Measurements from ENCODE around the gene IFITM5.

IFITM5 gene

DNA sequence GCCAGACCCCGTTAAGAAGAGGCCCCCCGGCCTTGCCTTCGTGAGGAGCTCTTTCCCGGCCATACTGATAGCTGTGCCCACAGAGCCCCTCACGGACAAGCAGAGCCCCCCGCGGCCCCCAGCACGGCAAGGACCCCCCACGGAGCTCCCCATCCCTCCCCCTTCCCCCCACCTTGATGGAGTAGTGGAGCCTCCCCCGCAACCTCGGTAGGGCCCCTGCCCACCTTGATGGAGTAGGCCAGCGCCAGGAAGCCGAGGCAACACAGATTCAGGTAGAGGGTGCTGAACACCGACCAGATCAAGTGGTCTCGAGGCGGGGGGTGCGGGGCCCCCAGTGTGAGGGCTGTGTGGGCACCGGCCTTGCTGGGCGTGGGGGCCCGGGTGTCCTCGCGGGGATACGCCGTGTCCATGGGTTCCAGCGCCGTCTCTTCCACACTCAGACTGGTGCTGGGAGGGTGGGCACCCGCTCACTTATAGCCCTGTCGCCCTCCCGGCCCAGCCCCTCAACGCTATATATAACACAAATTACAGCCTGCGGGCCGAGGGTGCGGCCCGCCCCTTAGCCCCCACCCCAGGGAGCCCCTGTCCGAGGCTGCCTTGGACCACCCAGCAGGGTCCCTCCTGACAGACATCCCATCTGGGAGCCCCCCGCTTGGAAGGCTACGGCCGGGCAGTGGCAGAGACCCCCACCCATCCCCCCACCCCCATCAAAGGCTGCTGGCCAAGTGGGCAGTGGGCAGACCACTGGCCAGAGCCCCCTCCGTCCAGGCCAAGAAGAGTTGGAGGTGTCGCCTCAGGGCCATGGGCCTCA is at the start of gene IFITM5:
TSS of gene IFITM5 (minus strand) at position 446 of the 811 bp plus-strand sequence. CDS start at position 410, 36 bp downstream.
- TF ChIP-seq EZH2phosphoT487 (IDR thresholded peaks at IDR 0.05; ENCODE audit: low read depth): no peak
- TF ChIP-seq CTCF (IDR thresholded peaks at IDR 0.05; ENCODE audit: low read depth, low read length): no peak

GRCh38 chr11:346529-346928 is 47.2 kb upstream of the IFITM5 start:
- Histone ChIP-seq H3K27ac (ENCODE audit: low read length) (no peak overlapping the region), H3K4me1 (ENCODE audit: low read length) (peaks cover 28% of the 10 kb centered on the region), H3K36me3 (replicated peaks; ENCODE audit: low read depth, low read length) (no peaks in the 10 kb centered on the region), H3K9me3 (ENCODE audit: insufficient read depth, low read length) (no peaks in the 10 kb centered on the region), H3K79me2 (ENCODE audit: low read length) (no peaks in the 10 kb centered on the region), H3K4me3 (ENCODE audit: low read length) (no peak overlapping the region), H4K20me1 (ENCODE audit: insufficient read depth, low read length) (no peaks in the 10 kb centered on the region), H3K9ac (ENCODE audit: low read length) (no peak overlapping the region), H2AFZ (ENCODE audit: low read depth, low read length) (no peak overlapping the region), H3K27me3 (ENCODE audit: low read depth, low read length) (peaks cover 5% of the 10 kb centered on the region; the same call in 1 of the 2 replicates), H3K4me2 (ENCODE audit: low read length) (no peak overlapping the region)
- TF ChIP-seq CTCF (IDR thresholded peaks at IDR 0.05; ENCODE audit: low read depth, low read length) (no peak), EZH2phosphoT487 (IDR thresholded peaks at IDR 0.05; ENCODE audit: low read depth) (no peak)

More for the DNA sequence above, at the start of gene IFITM5:
- H3K4me1 ChIP-seq (ENCODE audit: low read length): peaks cover 17% of the 10 kb centered on the region
- H3K4me2 ChIP-seq (ENCODE audit: low read length): no peak within 1 kb of the TSS
- H2AFZ ChIP-seq (ENCODE audit: low read depth, low read length): no peak within 1 kb of the TSS
- H3K9me3 ChIP-seq (ENCODE audit: insufficient read depth, low read length): no peaks in the 10 kb centered on the region
- H3K4me3 ChIP-seq (ENCODE audit: low read length): no peak within 1 kb of the TSS
- H3K9ac ChIP-seq (ENCODE audit: low read length): no peak within 1 kb of the TSS
- H3K27me3 ChIP-seq (ENCODE audit: low read depth, low read length): peaks cover 5% of the 10 kb centered on the region; the same call in 1 of the 2 replicates
- H3K27ac ChIP-seq (ENCODE audit: low read length): no peak within 1 kb of the TSS
- H3K36me3 ChIP-seq (replicated peaks; ENCODE audit: low read depth, low read length): no peaks in the 10 kb centered on the region
- no peaks in the 10 kb centered on the region for H3K79me2 ChIP-seq (ENCODE audit: low read length)
- H4K20me1 ChIP-seq (ENCODE audit: insufficient read depth, low read length): no peaks in the 10 kb centered on the region

- peaks cover 11% of the 10 kb centered on the region; the same call in 1 of the 2 replicates for H3K27me3 ChIP-seq (ENCODE audit: low read depth, low read length)
- no peak overlapping the region for H3K27ac ChIP-seq (ENCODE audit: low read length)
- TF ChIP-seq CTCF (IDR thresholded peaks at IDR 0.05; ENCODE audit: low read depth, low read length): no peak
- TF ChIP-seq EZH2phosphoT487 (IDR thresholded peaks at IDR 0.05; ENCODE audit: low read depth): no peak
- H4K20me1 ChIP-seq (ENCODE audit: insufficient read depth, low read length): no peaks in the 10 kb centered on the region
- H3K9me3 ChIP-seq (ENCODE audit: insufficient read depth, low read length): no peaks in the 10 kb centered on the region
- no peak overlapping the region for H3K9ac ChIP-seq (ENCODE audit: low read length)
- no peak overlapping the region for H3K4me3 ChIP-seq (ENCODE audit: low read length)
- no peak overlapping the region for H3K4me2 ChIP-seq (ENCODE audit: low read length)
- H3K4me1 ChIP-seq (ENCODE audit: low read length): peaks cover 20% of the 10 kb centered on the region
- no peaks in the 10 kb centered on the region for H3K79me2 ChIP-seq (ENCODE audit: low read length)
- H2AFZ ChIP-seq (ENCODE audit: low read depth, low read length): no peak overlapping the region
- H3K36me3 ChIP-seq (replicated peaks; ENCODE audit: low read depth, low read length): no peaks in the 10 kb centered on the region
Observed at GRCh38 chr11:344836-345578, 45.7 kb upstream of the IFITM5 start.

DNA sequence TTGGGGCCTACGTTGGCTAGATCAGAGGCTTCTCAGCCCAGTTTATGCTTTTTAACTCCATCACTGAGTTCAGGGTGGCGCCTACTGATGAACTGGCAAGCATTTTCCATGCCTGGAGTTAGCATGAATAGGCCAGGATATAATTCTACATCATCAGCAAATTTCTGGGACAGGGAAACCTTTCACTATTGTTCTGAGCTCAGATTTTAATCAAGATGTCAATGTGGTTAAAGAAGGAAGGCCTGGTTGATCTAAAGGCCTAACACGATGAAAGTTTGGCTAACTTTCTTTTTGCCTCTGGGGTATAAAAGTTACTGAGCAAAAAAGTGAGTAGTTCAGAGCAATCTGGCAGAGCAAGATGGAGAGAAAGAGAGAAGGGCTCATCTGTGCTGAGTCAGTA is 43.0 kb upstream of the IFITM5 start:
- Histone ChIP-seq H3K36me3 (replicated peaks; ENCODE audit: low read depth, low read length) (no peaks in the 10 kb centered on the region), H3K4me1 (ENCODE audit: low read length) (peaks cover 8% of the 10 kb centered on the region; the same call in 1 of the 2 replicates), H3K9me3 (ENCODE audit: insufficient read depth, low read length) (no peaks in the 10 kb centered on the region), H3K27me3 (ENCODE audit: low read depth, low read length) (peaks cover 13% of the 10 kb centered on the region; the same call in 1 of the 2 replicates), H2AFZ (ENCODE audit: low read depth, low read length) (no peak overlapping the region), H3K4me3 (ENCODE audit: low read length) (no peak overlapping the region), H4K20me1 (ENCODE audit: insufficient read depth, low read length) (no peaks in the 10 kb centered on the region), H3K4me2 (ENCODE audit: low read length) (no peak overlapping the region), H3K9ac (ENCODE audit: low read length) (no peak overlapping the region), H3K79me2 (ENCODE audit: low read length) (no peaks in the 10 kb centered on the region), H3K27ac (ENCODE audit: low read length) (no peak overlapping the region)
- no peak for TF ChIP-seq EZH2phosphoT487 (IDR thresholded peaks at IDR 0.05; ENCODE audit: low read depth)
- no peak for TF ChIP-seq CTCF (IDR thresholded peaks at IDR 0.05; ENCODE audit: low read depth, low read length)
